Measurements from ENCODE around the gene DDB1. TPM values are rescaled to one million over a fixed set of nuclear protein-coding genes. Genes with fewer than 3 reads are reported as not detected.
A peak's percentile ranks its signal among the peaks of the same experiment; 100 is the strongest.

DDB1 gene
- total RNA-seq, 1 donor from 2014 or later = 218 TPM

DNA sequence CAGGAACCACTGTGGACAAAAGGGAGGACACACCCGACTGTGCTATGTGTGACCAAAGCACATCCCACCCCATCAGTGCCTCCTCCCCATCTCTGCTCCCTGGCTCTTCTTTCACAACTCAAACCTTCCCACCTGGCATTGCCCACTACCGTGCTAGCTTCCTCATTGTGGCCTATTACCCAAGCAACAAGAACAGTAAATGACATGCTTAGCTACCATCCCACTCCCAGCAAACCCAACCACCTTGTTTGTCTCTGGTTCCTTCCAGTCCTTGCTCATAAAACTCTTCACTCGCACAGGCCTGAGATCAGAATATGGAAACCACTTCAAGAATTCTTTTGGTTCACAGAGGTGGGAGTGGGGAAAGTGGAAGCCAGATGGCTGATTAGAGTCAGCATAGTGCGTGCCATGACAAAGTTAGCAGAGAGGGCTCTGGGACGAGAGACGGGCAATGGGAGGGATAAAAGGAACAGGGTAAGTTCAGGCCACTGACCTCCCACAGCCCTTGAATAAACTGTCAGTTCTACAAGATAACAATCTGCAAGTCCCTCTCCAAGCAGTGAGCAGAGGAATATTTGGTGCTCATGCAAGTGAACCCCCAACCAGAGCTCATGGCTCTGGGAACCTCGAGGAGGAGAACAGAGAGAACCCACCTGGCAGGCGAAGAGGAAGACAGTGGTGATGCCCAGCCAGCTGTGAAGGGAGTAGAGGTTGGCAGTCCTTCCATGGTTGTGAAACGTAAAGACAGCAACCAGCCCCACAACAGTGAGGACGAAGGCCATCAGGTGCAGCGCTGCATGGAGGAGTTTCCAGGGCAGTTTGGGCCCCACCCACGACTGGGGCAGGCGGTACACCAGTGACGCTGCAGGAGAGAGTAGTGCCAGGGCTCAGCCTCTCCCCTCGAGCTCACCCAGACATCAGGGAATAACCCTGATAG lies 20.5 kb upstream of the DDB1 start:
- TF ChIP-seq, protein P1, sequence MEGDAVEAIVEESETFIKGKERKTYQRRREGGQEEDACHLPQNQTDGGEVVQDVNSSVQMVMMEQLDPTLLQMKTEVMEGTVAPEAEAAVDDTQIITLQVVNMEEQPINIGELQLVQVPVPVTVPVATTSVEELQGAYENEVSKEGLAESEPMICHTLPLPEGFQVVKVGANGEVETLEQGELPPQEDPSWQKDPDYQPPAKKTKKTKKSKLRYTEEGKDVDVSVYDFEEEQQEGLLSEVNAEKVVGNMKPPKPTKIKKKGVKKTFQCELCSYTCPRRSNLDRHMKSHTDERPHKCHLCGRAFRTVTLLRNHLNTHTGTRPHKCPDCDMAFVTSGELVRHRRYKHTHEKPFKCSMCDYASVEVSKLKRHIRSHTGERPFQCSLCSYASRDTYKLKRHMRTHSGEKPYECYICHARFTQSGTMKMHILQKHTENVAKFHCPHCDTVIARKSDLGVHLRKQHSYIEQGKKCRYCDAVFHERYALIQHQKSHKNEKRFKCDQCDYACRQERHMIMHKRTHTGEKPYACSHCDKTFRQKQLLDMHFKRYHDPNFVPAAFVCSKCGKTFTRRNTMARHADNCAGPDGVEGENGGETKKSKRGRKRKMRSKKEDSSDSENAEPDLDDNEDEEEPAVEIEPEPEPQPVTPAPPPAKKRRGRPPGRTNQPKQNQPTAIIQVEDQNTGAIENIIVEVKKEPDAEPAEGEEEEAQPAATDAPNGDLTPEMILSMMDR (IDR thresholded peaks at IDR 0.05) = no peak
- peak overlapping the region; percentile 90 for H3K4me3 Mint-ChIP-seq
- peak overlapping the region; percentile 98 for H3K27ac Mint-ChIP-seq
- ChIA-PET CTCF (interaction anchor here (5.3 to 7.9 kb wide), 2 partner anchors 18 to 31 kb away, joined by 81 to 92 read pairs; no protein-coding TSS in a partner anchor), POLR2A (interaction anchor here (1.2 to 3.7 kb wide), 5 partner anchors 9 to 39 kb away, joined by 3 to 34 read pairs (median 7); partner anchors contain the start of genes CYB561A3, TMEM138 and TMEM216)
- intact Hi-C loops (cut with micrococcal nuclease) = loop anchor here (10.0 kb wide), 1 partner anchor 1201 kb away; no protein-coding TSS in a partner anchor
- ATAC-seq (ENCODE audit: low read depth) (no peak), DNase-seq (no peak)
- peaks cover 69% of the 10 kb centered on the region for H3K4me1 Mint-ChIP-seq
- H3K9me3 Mint-ChIP-seq = no peaks in the 10 kb centered on the region
- no peaks in the 10 kb centered on the region for H3K27me3 Mint-ChIP-seq
- peaks cover 70% of the 10 kb centered on the region for H3K36me3 Mint-ChIP-seq (ENCODE audit: low read depth)

DNA sequence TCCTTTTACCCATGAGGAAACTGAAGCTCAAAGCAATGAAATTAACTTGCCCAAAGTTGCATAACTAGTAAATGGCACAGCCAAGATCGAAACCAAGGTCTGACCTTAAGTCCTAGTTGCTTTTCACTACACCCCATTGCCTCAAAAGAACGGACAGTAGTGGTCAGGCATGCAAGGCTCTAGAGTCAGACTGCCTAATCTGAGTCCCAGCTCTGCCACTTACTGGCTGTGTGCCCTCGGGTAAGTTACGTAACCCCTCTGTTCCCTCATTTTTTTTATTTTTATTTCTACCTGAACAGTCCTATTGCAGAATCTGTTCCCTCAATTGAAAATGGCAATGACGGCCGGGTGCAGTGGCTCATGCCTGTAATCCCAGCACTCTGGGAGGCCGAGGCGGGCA lies 19.1 kb upstream of the DDB1 start:
- Mint-ChIP-seq H3K27me3 (no peaks in the 10 kb centered on the region), H3K4me1 (peaks cover 56% of the 10 kb centered on the region), H3K27ac (no peak overlapping the region), H3K9me3 (no peaks in the 10 kb centered on the region), H3K36me3 (ENCODE audit: low read depth) (peaks cover 82% of the 10 kb centered on the region), H3K4me3 (no peak overlapping the region)
- ChIA-PET CTCF (interaction anchor here (0.8 to 1.4 kb wide), 2 partner anchors 16 to 34 kb away, joined by 3 to 7 read pairs; no protein-coding TSS in a partner anchor), POLR2A (interaction anchor here (3.7 kb wide), 1 partner anchor 10 kb away, joined by 34 read pairs; the partner anchor contains the start of genes CYB561A3 and TMEM138)
- ATAC-seq (ENCODE audit: low read depth) = no peak
- intact Hi-C loops (cut with micrococcal nuclease) = loop anchor here (10.0 kb wide), 1 partner anchor 1203 kb away; no protein-coding TSS in a partner anchor
- no peak for DNase-seq
- TF ChIP-seq, protein P1 (IDR thresholded peaks at IDR 0.05) = no peak

DNA sequence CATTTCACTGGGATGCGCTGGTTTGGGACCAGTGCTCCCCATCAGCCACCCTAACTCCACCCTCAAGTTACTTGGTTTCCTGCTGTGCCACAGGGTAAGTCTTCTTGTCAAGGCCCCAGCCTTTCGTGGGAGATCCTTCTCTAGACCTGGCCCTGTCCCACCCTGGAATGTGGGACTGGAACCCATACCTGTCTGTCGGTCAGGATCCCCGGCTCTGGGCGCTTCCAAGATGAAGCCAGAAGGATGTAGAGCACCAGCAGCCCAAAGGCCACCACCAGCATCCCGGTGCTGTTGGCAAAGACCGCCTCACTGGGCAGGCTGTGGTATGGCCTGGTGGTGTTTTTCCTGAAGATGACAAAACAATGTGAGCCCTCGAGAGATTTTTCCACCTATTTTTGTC lies 17.9 kb upstream of the DDB1 start:
- intact Hi-C loops (cut with micrococcal nuclease) = loop anchor here (1.0 to 10.0 kb wide), 2 partner anchors 8 to 1204 kb away; no protein-coding TSS in a partner anchor
- H3K4me1 Mint-ChIP-seq = peaks cover 54% of the 10 kb centered on the region
- no peak overlapping the region for H3K4me3 Mint-ChIP-seq
- DNase-seq = no peak
- H3K27me3 Mint-ChIP-seq = no peaks in the 10 kb centered on the region
- ChIA-PET CTCF (no interaction called here), POLR2A (interaction anchor here (0.7 to 6.4 kb wide), 2 partner anchors 11 to 40 kb away, joined by 6 to 76 read pairs; partner anchors contain the start of genes CYB561A3 and TMEM138)
- H3K9me3 Mint-ChIP-seq = no peaks in the 10 kb centered on the region
- peaks cover 85% of the 10 kb centered on the region for H3K36me3 Mint-ChIP-seq (ENCODE audit: low read depth)
- no peak for ATAC-seq (ENCODE audit: low read depth)
- TF ChIP-seq, protein P1 (IDR thresholded peaks at IDR 0.05) = no peak
- peak overlapping the region; percentile 56 for H3K27ac Mint-ChIP-seq

DNA sequence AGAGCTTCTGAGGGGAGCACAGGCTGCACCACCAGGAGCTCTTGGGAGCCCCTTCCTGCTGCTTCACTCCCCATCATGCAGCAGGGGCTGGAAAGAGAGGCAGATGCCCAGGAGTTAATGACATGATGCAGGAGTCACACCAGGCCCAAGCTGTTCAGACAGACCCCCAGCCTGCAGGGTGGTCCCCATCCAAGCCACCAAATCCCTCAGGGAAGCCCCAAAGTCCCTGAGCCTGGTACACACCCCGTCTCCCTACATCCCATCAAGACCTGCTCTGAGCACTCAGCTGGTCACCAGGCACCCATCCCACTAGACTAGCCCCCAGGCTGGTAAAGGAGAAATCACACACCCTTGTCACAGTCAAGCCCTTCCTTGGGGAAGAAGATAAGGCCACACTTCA lies 17.4 kb upstream of the DDB1 start:
- Mint-ChIP-seq H3K36me3 (ENCODE audit: low read depth) (peaks cover 85% of the 10 kb centered on the region), H3K27ac (peak overlapping the region; percentile 56), H3K4me3 (no peak overlapping the region), H3K27me3 (no peaks in the 10 kb centered on the region), H3K4me1 (peaks cover 51% of the 10 kb centered on the region), H3K9me3 (no peaks in the 10 kb centered on the region)
- ChIA-PET CTCF (no interaction called here), POLR2A (interaction anchor here (6.4 kb wide), 1 partner anchor 11 kb away, joined by 76 read pairs; the partner anchor contains the start of genes CYB561A3 and TMEM138)
- no peak for ATAC-seq (ENCODE audit: low read depth)
- DNase-seq = no peak
- TF ChIP-seq, protein P1 (IDR thresholded peaks at IDR 0.05) = no peak
- intact Hi-C loops (cut with micrococcal nuclease) = loop anchor here (10.0 kb wide), 1 partner anchor 1204 kb away; no protein-coding TSS in a partner anchor

Data from activated B cell treated with CpG ODN at 0.5 μM for 24 hours (primary cell).